ENCODE measurements around the gene SEPTIN7.

The SEPTIN7 gene

DNA sequence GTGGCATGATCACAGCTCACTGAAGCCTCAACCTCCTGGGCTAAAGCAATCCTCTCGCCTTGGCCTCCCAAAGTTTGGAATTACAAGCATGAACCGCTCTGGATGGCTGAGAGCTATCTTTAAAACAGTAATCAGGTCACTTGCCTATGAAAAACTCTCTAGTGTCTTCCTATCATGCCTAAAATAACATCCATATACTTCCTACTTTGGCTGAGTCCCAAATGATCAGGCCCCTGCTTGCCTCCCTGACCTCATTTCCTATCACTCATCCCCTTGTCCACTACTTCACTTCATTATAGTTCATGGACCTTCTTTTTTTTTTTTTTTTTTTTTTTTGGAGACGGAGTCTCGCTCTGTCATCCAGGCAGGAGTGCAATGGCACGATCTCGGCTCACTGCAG is 28.0 kb downstream of the SEPTIN7 start:
- DNase-seq (ENCODE audit: low read depth in 2 of 2, low spot score in 1 of 2): no peak

DNA sequence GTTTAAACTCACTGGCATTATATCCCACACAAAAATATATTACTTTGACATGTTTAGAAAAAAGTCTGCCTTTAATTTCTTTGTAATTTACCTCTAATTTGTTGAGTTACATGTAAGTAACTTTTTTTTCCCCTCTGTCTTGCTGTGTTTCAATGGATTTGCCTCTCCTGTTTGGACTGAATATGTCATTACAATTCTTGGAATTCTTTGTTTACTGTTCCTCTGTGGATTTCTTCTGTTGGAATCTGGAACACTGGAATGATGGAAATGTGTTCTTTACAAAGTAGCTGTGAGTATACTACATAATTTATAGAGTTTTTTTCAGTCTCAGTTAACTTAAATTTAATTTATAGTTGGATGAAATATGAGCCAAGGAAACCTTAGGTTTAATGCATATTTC is 30.4 kb downstream of the SEPTIN7 start:
- DNase-seq (ENCODE audit: low read depth in 2 of 2, low spot score in 1 of 2): no peak

DNA sequence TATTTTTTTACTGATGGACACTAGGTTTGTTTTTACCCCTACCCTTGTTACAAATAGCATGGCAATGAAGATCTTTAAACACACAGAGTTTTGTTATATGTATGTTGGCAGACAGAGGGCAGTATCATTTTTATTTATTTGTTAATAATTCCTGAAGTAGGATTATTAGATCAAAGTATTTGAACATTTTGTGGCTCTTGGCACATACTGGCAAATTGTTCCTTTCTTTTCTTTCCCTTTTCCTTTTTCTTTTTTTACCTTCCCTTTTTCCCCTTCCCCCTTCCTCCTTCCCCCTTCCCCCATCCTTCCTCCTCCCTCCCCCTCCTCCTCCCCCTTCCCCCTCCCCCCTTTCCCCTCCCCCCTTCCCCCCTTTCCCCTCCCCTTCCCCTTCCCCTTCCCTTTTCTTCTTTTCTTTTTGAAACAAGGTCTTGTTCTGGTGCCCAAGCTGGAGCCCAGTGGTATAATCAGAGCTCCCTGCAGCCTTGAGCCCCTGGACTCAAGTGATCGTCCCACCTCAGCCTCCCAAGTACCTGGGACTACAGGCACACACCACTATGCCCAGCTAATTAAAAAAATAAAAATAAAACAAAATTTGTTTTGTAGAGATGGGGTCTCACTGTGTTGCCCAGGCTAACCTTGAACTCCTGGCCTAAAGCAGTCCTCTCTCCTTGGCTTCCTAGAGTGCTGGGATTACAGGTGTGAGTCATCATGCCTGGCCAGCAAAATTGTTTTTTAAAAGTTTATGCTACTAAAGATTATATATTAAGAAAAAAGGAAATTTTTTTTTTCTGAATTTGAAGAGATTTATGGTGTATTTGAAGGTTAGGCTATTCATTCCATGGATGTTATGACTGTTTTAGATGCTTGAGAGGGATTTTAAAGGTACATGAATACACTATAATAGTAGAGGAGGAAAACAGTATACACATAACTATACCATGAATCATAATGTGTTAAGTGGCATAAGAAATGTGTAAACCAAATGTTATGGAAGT is 39.3 kb downstream of the SEPTIN7 start:
- DNase-seq (ENCODE audit: low read depth in 2 of 2, low spot score in 1 of 2): no peak

DNA sequence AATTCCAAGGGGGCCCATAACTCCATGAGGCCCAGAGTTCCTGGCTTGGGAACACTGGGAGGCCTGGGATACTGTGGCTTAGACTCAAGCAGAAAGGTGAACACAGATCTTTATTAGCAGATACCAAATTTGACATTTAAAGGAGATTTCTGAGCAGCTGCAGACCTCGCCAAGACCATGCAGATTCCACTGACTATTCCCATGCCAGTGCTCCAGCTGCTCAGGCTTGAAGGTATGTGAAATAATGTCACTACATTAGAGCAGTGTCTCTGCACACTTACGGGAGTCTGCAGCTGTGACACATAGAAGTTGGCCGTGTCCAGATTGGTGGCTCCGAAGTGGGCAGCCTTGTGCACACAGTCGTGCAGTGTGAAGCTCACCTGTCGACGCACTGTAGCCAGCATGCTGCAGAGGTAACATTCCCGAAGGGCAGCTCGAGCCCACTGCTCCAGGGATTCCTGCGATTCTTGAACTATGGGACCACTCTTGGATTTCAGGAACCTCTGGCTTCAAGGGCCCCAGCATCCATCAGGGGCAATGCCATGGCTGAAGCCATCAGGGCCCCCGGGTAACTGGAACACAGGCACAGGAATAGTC is 46.1 kb downstream of the SEPTIN7 start:
- no peak for DNase-seq (ENCODE audit: low read depth in 2 of 2, low spot score in 1 of 2)

DNA sequence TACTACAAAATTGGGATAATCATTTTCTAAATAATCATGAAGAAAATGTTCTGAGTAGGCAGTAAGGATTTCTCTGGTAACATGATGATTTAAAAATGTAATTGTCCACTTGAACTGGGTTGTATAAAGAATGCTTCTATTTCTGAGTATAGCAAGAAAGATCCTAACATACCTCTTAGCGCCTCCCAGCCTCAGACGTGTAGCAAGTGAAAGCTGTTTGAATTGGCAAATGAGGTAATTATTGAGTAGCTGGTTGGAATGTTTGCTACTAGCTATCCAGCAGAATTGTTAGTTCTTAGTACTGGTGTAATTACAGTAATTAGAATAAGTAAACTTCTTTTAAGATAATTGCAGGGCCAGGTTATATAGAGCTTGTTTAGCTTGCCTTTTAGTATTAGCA is 47.9 kb downstream of the SEPTIN7 start:
- DNase-seq (ENCODE audit: low read depth in 2 of 2, low spot score in 1 of 2): no peak

DNA sequence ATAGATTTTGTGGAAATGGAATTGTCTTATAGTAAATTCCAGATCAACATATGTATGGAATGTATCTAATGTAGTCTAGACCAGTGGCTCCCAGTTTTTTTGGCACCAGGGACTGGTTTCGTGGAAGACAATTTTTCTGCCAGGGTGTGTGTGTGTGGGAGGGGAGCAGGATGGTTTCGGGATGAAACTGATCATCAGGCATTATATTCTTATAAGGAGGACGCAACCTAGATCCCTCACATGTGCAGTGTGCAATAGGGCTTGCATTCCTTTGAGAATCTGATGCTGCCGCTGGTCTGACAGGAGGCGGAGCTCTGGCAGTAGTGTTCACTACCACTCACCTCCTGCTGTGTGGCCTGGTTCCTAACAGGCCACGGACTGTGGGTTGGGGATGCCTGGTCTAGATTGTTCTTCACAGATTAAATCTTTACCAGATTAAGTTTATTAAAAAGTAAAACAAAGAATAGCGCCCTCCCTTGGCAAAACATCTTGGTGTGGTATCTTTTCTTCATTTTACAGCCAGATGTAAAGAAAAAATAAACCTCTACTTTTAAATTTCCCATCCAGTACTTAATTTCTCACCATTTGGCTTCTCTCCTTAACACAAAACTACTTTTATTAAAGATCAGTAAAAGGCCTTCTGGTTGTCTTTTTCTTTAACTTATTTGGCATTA is 48.4 kb downstream of the SEPTIN7 start:
- DNase-seq (ENCODE audit: low read depth in 2 of 2, low spot score in 1 of 2): no peak

DNA sequence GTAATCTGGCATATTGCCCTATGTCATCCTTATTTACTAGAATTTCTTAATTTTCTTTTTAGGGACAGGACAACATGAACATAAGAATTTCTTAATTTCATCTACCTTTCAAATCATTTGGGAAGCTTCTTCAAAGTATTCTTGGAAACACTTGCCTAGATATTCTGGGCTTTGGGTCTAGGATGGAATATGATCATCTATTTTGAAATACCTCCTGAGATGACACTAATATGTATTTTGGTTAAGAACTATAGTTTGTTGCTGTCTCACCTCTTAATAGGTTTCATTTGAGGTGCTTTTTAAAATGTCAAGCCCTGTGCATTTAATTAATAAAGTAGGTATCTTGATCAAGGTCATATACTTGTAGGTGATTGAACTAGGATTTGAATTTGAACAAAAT is 49.1 kb downstream of the SEPTIN7 start:
- DNase-seq (ENCODE audit: low read depth in 2 of 2, low spot score in 1 of 2): no peak
